Fibroblast of skin of scalp (primary cell): Measurements from ENCODE around the gene MXRA5.
A peak's percentile ranks its signal among the peaks of the same experiment; 100 is the strongest.
"Not testable (repeated sequence)": the region's sequence is repeated elsewhere in the genome, so short reads cannot be mapped to it uniquely, and the experiment has no call there.

Source experiments
- DNase-seq: peaks from one replicate; pipeline ENCODE4 v3.0.0-alpha.2; 2013

The MXRA5 gene

DNA sequence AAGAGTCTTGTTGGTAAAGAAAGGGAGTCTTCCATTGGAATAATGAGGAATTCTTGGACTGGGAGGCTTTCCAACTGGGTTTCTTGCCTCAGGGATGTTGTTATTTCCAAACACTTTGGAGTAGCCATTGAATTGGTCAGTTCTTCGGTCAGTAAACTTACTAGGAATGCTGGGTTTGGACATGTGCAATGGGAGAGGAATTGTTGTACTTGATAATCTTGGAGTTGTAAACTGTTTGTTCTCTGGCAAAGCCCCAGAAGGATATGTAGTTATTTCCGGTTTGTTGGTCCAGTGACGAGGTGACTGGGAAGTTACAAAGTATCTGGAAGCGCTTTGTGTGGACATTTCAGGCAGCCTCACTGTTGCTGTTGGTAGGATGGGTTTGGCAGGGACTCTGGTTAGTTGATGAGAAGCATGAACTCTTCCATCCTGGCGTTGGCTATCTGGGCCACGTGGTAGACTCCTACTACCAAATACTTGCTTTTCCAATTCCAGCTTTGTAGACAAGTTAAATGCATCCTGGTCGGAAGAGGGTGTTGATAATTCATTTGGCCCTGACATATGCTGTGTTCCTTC is 25.9 kb downstream of the MXRA5 start:
- no peak for DNase-seq

GRCh38 chrX:3317191-3317718 is 29.2 kb downstream of the MXRA5 start:
- no peak for DNase-seq

DNA sequence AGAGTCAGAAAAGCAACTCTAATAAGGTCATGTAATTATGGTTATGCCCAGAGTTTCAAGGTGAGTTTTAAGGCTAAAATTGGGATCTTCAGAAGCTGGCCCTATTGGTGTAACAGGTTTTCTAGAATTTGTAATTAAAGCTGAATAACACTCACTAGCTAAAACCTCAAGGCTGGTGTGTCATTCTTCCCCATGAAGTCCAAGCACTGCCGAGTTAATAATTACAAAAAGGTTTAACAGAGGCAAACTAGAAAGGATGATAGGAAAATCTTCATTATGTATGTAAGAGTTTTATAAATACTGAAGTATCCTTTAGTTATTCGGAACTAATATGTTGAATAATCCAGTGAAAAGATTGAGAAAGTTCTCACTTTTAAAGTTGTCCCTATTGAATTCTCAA is 34.3 kb downstream of the MXRA5 start:
- no peak for DNase-seq

- DNase-seq = peak; percentile 64
These were observed 38.6 kb downstream of the MXRA5 start for GRCh38 chrX:3307881-3308280.

- peak; percentile 20 for DNase-seq
These were observed 46.8 kb downstream of the MXRA5 start for GRCh38 chrX:3299636-3300035.

GRCh38 chrX:3295731-3296130 is 50.7 kb downstream of the MXRA5 start:
- no peak for DNase-seq

DNA sequence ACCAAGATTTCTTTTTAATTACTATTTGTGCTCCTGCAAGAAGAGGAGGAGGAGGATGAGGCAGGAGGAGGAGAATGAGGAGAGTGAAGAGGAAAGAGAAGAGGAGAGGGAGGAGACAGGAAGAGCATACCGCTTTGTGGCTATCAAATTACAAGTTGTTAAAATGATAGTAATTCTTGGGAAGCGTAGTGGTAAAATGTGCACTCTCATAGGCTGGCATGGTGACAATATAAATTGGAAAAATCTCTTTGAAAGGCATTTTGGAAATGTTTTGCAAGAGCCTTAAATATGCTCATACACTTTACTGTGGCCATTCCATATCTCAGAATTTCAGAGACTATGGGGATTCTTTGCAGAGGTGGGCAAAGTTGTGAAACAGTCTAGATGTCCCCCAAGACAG is 53.2 kb downstream of the MXRA5 start:
- DNase-seq = peak; percentile 60

DNA sequence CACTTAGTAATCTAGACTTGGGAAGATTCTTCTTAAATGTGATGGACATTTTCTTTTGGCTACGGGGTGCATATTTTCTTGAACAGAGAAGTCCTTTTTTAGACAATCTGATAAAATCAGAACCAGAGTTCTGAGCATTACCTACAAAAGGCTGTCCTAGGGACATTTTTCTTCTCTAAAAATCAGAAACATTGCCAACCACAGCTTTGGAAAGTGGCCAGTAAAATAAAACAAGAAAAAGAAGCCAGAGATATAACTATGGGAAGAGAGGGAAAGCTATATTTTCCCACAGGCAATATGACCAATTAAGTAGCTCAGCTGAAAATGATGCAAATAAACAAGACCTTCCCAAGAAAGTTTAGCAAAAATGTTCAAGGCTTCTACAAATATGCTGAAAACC is 55.9 kb downstream of the MXRA5 start:
- DNase-seq = peak; percentile 31

DNA sequence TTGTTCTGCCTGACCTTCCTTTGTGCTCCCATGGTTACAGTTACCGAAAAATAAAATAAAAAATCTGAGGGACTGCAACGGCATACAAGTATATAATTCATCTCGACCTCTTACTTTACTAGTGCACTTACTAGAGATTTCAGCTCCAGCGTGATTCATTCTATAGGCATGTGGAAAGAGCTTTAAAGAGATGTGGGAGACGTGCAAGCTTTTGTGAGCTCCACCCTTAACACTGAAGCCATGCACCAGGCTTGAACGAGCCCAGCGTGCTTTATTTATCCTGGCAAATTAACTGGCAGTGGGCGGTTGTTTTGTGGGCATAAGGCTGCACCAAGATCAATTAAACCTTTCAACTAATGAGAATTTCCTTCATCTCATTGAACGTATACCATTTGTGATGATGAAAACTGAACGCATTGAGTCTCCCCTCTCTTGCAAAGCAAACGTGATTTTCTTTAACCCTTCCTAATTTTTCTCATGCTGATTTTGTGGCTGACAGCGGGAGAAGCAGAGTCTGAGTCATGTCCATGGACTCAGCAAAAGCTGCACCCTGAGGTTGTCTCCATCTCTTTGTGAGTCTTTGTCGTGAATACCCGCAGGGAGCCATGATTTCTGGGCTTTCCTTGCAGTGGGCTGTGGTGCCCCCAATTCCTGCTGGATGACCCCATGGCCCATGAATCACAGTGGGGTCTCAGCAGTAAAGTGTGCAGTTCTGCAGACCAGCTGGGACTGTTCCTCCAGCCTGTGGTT is 60.1 kb downstream of the MXRA5 start:
- DNase-seq = peak; percentile 91

- DNase-seq = no peak
These were observed 65.7 kb downstream of the MXRA5 start for GRCh38 chrX:3280706-3281105.

- DNase-seq = not testable (repeated sequence)
These were observed 72.8 kb downstream of the MXRA5 start for GRCh38 chrX:3273668-3274067.

- DNase-seq = peak; percentile 92
These were observed 74.6 kb downstream of the MXRA5 start for GRCh38 chrX:3271834-3272186.

- DNase-seq = no peak
These were observed 75.1 kb downstream of the MXRA5 start for GRCh38 chrX:3271183-3271833.

GRCh38 chrX:3268829-3269228 is 77.6 kb downstream of the MXRA5 start:
- peak; percentile 80 for DNase-seq

DNA sequence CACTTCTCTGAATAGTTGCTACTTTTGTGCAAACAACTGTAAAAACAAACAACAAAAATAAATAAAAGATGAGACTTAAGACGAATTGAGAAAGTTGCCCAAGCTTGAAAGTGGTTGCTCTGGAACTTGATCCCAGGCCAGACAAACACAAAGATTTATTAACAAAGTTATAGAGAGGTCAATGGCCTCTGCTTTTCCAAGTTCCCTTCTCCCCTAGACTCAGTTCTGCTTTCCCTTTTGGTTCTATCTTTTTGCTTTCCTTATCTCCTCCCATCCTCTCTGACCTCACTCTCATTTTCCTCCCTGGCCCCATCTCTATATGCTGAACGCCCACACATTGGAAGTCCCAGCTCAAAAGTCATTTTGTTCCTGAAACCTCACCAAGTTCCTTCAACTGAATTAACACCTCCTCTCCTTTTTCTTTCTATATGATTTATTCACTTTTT is 82.7 kb downstream of the MXRA5 start:
- DNase-seq = no peak

DNA sequence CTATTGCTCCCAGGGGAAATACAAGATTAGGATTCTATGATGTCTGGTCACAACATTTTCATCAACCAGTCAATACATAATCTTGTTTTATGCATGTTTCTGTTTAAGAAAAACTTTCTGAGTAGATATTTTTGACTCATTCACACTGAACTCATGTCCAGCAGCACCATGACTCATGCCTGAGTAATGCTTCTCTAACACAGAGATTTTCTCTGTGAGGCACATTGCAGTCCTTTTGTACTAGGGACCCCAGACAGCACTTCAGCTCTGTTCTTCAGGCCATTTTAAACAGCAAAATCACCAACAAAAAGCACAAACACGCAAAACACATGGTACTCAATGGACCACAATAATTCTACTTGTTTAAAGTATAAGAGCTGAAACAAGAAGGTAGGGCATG is 83.6 kb downstream of the MXRA5 start:
- DNase-seq = peak; percentile 89
